ENCODE results near the gene GABRG3.

DNA sequence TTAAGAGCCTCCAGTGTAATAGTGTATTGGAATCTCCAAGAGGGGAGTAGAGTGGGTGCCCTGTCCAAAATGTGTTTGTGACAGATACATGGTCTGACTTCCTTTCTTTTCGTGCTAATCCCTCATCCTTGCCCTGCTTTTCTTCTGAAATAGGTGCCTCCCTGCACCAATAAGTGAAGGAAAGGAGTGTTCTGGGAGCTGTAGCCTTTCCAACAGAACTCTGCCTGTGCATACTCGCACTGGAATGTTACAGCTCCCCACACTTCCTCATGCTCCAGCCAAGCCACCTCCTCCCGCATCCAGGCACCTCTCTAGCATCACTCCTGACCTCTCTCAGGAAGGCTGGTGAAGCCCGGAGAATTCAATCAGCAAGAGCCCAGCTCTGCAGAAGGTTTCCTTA lies 478.0 kb downstream of the GABRG3 start:
- no peak for TF ChIP-seq EZH2 (IDR thresholded peaks at IDR 0.05; ENCODE audit: insufficient read depth, low read length)
- TF ChIP-seq CTCF (IDR thresholded peaks at IDR 0.05; ENCODE audit: insufficient read depth, low read depth, low read length) = no peak

All from astrocyte (in vitro differentiated cells and primary cell).